K562 treated with DMSO at 1 percent for 4 hours (cell line): ENCODE data around the gene MARCHF9. TPM values are rescaled to one million over a fixed set of nuclear protein-coding genes. Genes with fewer than 3 reads are reported as not detected.

Source experiments
- total RNA-seq: library from RNA; unstranded; fragments of 300-600 nt; gene quantifications from 2 replicates; pipeline ENCODE4 v1.2.3, GENCODE V29; 2022; ENCODE audit not compliant: insufficient read depth

Gene MARCHF9
- total RNA-seq: 3.5 and 8.9 TPM in 2 replicates

GRCh38 chr12:57754411-57755193 is at the start of gene MARCHF9:
Gene MARCHF9, plus strand, starts transcription at chr12:57755103. Its CDS starts 426 bp downstream, at chr12:57755529.

GRCh38 chr12:57738661-57739237 is 16.2 kb upstream of the MARCHF9 start, which contains the start of gene AGAP2:
Gene AGAP2, minus strand, starts transcription at chr12:57738742. Its CDS starts 496 bp downstream, at chr12:57738246.

GRCh38 chr12:57744777-57745484 is 10.0 kb upstream of the MARCHF9 start, which contains the start of gene TSPAN31:
Gene TSPAN31, plus strand, starts transcription at chr12:57745039. Its CDS starts 116 bp downstream, at chr12:57745155.

GRCh38 chr12:57751788-57752667 is 2.9 kb upstream of the MARCHF9 start, which contains the start of gene CDK4:
Gene CDK4, minus strand, starts transcription at chr12:57752310. Its CDS starts 593 bp downstream, at chr12:57751717.

DNA sequence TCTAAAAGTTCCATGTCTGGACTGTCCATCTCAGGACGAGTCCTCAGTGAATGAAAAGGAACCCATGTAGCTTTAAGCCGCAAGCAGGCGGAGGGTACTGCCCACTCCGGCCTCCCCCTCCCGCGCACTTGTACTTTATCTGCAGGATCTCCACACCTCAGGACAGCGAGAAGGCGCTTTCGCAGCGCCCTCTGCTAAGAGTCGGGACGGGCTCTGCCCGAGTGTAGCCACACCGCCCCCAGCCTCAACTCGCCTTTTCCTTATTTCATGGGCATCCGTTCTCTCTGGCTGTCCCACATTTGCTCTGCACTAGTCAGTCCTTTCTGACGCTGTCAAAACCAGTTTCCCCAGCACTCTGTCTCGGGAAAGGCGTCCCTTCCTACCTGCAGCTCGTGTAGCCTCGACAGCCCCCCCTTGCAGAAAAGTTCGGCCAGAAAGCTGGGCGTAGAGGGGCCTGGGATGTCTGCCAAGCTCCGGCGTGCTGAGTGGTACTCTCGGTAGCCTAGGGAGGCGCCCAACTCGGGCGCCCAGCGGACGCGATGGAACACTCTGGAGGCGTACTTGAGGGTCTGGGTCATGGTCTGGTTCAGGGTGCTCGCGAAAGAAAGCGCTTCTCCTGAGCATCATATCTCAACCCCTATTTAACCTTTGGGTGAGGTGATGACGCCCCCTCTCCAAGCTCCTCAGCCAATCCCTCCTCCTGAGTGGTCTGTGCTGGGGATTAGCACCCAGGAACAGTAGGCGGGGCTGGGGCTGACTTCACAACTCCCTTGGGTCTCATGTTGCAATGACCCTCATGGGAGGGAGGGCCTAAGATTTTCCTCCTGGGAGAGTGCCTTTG is 11.8 kb downstream of the MARCHF9 start, which contains the start of gene CYP27B1:
TSS of gene CYP27B1 (minus strand) at position 615 of the 841 bp plus-strand sequence. CDS start at position 578, 37 bp downstream.

GRCh38 chr12:57771873-57772428 is 17.0 kb downstream of the MARCHF9 start, which contains the start of gene METTL1:
Gene METTL1, minus strand, starts transcription at chr12:57772105. Its CDS starts 22 bp downstream, at chr12:57772083.

DNA sequence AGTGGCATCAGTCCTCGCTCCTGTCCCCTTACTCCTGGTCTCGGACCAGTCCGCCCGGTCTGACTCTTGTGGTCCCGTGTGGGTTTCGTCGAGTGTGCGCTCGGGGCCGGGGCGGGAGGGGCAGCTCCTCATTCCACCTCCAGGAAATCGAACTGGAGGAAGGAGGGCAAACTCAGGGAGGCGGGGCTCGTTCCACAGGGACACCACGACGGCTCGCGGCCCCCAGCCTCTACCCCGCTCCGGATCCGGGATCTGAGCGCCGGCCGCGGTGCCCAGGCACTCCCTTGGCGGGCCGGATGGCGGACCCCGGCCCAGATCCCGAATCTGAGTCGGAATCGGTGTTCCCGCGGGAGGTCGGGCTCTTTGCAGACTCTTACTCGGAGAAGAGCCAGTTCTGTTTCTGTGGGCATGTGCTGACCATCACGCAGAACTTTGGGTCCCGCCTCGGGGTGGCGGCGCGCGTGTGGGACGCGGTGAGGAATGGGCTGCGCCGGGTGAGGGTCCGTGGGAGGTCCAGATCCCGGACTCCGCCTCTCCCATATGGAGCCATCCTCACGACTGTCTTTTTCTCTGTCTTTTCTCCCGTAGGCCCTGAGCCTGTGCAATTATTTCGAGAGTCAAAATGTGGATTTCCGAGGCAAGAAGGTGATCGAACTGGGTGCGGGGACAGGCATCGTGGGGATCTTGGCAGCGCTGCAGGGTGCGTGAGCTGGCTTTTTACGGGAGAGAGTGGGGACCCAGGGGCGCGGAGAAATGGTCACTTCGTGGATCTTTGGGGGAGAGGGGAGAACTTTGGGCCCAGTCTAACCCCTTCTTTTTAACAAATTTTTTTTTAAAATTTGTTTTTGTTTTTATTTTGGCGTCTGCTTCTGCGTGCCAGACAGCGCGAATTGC is 17.8 kb downstream of the MARCHF9 start, which contains the start of gene EEF1AKMT3:
TSS of gene EEF1AKMT3 (plus strand) at position 186 of the 894 bp plus-strand sequence. CDS start at position 297, 111 bp downstream.

DNA sequence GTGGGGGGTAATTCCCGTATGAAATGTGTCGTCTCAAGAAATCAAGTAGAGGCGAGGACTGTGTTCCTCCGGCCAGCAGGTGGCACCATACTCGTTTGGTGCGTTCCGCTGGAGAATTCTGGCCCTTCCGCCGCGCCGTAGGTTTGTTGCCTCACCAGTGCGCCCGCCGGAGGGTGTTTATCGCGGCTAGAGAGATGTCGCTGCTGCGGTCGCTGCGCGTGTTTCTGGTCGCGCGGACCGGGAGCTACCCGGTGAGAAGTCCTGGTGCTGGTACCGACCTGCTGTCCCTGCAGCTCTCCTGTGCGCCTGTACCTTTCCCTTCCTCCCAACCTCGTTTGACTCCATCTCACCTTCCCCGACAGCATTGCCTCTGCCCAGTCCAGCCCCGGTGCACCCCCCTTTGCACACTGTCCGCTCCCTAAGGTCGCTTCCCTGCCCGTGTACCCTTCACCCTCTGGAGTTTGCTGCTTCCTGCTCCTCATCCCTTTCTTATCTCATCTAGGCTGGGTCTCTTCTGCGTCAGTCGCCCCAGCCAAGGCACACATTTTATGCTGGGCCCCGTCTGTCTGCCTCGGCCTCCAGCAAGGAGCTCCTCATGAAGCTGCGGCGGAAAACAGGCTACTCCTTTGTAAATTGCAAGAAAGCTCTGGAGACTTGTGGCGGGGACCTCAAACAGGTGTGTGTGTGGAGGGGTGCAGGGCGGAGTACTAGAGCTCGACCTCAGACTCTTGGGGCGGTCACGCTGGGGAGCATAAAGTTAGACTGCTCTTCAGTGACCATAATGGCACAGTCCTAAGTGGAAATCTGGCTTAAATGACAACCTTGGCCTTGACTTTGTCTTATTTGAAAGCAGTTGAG is 27.9 kb downstream of the MARCHF9 start, which contains the start of gene TSFM:
TSS of gene TSFM (plus strand) at position 180 of the 858 bp plus-strand sequence. CDS start at position 195, 15 bp downstream.

Other genes starting within 250 kb of the MARCHF9 start
- 140 and 191 TPM in 2 replicates for gene DDIT3, start 234.6 kb upstream of the MARCHF9 start, total RNA-seq
- 15.6 and 20.0 TPM in 2 replicates for gene MBD6, start 232.3 kb upstream of the MARCHF9 start, total RNA-seq
- 189 and 190 TPM in 2 replicates for gene DCTN2, start 207.9 kb upstream of the MARCHF9 start, total RNA-seq
- gene KIF5A, start 205.1 kb upstream of the MARCHF9 start, total RNA-seq: 9.7 and 11.8 TPM in 2 replicates
- 27.5 and 31.0 TPM in 2 replicates for gene PIP4K2C, start 163.9 kb upstream of the MARCHF9 start, total RNA-seq
- gene DTX3, start 150.3 kb upstream of the MARCHF9 start, total RNA-seq: 0.25 TPM in 1 of 2 replicates, not detected in the other
- gene ARHGEF25, start 143.7 kb upstream of the MARCHF9 start, total RNA-seq: 12.1 and 14.9 TPM in 2 replicates
- gene B4GALNT1, start 121.9 kb upstream of the MARCHF9 start, total RNA-seq: 21.1 and 36.0 TPM in 2 replicates
- 210 and 229 TPM in 2 replicates for gene OS9, start 61.0 kb upstream of the MARCHF9 start, total RNA-seq
- 0.21 TPM in 1 of 2 replicates, not detected in the other for gene AGAP2, start 16.4 kb upstream of the MARCHF9 start, total RNA-seq
- 14.0 and 16.3 TPM in 2 replicates for gene TSPAN31, start 10.1 kb upstream of the MARCHF9 start, total RNA-seq
- gene CDK4, start 2.8 kb upstream of the MARCHF9 start, total RNA-seq: 194 and 214 TPM in 2 replicates
- gene CYP27B1, start 12.0 kb downstream of the MARCHF9 start, total RNA-seq: 0.84 and 1.0 TPM in 2 replicates
- 2.9 TPM in 1 of 2 replicates, not detected in the other for gene METTL1, start 17.0 kb downstream of the MARCHF9 start, total RNA-seq
- gene EEF1AKMT3, start 17.5 kb downstream of the MARCHF9 start, total RNA-seq: 4.5 and 5.7 TPM in 2 replicates
- gene TSFM, start 27.7 kb downstream of the MARCHF9 start, total RNA-seq: 18.5 and 29.9 TPM in 2 replicates
- gene AVIL, start 63.6 kb downstream of the MARCHF9 start, total RNA-seq: 4.0 and 5.3 TPM in 2 replicates
- gene CTDSP2, start 91.6 kb downstream of the MARCHF9 start, total RNA-seq: 79.3 and 83.9 TPM in 2 replicates
- 12.8 and 15.3 TPM in 2 replicates for gene ATP23, start 186.5 kb downstream of the MARCHF9 start, total RNA-seq